Hematopoietic multipotent progenitor cell treated with erythropoietin and hydrocortisone succinate and interleukin-3 and kit ligand, for 8 days (in vitro differentiated cells): ENCODE data around the gene SORCS2.

Experiments used
- DNase-seq: peaks from one replicate; pipeline ENCODE4 v3.0.0-alpha.2; 2015

The SORCS2 gene

DNA sequence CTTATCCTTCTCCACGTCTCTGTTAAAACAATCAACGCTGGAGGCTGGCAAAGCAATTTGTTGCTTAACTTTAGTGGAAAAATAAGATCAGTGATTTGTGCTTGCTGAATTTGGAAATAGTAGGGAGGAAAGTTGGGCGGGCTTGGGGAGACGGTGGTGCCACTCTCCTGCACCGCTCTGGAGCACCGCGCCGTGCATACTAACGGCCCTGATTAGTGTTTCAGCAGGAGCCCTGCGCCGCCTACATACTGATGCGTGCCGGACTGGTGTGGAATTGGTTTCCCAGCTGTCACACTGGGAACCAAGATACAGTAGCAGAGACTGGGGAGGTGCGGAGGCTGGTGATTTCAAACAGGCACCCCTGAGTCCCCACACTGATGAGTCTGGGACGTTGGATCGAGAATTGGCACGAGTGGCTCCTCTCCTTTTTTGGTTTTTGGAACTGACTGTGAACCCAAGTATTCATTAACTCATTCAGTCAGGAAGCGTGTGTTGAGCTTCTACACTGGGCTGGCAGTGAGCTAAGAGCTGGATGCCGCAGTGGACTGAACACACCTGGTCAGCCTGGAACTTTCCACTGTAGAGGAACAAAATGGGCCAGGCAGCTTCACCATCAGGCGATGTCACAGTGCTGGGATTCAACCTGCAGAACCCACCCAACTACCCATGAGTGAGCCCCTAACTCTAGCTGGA is 271.4 kb downstream of the SORCS2 start:
- DNase-seq: no peak

DNA sequence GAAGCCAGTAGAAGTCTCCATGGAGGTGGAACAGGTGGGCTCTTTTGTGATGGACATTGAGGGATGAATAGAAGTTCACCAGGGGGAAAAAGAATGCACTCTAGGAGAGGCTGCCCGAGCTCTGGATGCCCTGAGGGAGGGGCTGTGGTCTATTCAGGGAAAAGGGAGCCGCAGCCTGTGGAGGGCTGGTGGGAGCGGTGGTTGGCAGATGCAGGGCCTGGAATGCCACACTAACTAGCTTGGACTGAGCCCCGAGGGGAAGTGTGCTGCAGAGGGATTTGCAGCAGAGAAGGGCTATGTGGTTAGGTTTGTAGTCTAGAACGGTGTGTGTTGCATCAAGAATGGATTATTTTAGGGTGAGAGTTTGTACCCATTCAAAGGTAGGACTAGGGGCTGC is 271.9 kb downstream of the SORCS2 start:
- no peak for DNase-seq

DNA sequence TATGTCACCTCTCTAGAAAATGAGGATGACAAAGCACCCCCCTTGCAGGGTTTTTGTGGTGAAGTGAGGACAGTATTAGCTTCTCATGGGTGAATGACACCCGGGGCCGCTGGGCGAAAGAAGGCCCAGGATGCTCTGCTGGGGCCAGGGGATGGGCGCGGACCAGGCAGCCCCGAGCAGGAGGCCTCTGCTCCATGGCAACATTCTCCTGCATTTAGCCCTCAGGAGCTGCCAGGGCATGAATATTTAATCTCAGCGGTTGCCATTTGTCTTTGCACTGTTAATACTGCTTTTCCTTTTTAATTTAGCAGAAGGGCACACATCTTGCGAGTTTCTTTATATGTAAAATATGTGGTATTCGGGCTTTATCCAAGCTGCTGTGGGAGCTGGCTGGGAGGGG is 272.7 kb downstream of the SORCS2 start:
- no peak for DNase-seq

DNA sequence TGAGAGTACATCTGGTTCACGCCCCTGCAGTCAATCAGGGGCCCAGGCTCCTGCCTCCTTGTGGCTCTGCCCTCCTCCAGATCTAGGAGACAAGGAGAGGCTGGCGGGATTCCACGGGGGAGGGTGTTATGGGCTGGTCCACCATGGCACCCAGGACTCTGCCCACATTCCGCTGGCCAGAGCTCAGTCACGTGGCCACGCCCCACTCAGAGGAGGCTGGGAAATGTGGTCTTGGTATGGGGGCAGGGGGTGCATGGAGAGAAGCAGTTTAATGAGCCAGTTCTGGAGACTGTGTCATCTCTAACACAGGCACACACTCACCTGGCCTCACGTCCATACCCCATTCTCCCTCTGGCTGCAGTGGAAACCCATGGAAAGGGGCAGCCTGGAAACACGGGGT is 273.9 kb downstream of the SORCS2 start:
- no peak for DNase-seq

DNA sequence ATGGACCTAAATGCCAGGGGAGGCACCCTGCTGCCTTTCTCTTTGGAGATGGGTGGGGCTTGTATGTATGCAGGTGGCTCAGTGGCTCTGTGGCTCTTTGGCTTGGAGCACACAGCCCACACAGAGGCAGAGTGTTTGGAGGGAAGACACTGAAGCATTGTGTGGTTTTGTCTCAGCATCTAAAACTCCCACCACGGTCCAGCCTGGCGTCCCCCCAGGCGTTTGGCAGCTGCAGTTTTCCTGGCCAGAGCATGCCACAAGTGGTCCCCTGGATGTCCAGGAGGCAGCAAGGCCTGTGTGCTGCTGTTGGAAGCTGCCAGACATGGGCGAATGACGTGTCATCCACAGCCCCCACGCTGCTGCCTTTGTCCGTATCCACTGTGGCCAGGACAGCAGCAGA is 274.6 kb downstream of the SORCS2 start:
- DNase-seq: no peak

DNA sequence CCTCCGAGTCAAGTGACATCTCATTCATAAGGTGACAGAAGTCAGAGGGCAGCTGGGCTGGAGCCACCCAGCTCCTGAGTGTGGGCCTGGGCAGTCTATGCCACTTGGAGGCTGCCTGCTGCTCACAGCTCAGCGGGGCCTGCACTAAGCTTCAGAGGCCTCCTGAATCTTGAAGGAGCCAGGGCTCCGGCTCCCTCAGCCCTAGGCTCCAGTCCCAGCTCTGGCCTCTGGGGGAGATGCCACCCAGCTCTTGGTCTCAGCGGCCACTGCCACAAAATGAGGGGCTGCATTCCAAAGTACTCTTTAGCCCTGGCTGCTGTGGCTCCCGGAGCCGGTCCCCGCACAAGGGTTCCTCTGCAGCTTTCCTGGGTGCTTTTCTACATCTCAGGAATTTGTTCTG is 275.1 kb downstream of the SORCS2 start:
- DNase-seq: no peak

DNA sequence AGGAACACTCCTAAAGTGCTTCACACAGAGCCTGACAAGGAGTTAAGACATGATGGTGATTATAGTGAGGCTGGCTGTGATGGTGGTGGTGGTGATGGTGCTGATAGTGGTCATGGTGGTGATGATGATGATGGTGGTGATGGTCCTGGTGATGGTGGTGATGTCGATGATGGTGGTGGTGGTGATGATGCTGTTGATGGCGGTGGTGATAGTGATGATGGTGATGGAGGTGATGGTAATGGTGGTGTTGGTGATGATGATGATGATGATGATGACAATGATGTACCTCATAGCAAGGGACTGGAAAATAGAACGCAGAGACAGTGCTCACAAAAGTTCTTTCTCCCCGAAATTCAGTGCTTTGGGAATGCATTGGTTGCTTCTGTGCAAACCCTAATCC is 276.7 kb downstream of the SORCS2 start:
- no peak for DNase-seq

DNA sequence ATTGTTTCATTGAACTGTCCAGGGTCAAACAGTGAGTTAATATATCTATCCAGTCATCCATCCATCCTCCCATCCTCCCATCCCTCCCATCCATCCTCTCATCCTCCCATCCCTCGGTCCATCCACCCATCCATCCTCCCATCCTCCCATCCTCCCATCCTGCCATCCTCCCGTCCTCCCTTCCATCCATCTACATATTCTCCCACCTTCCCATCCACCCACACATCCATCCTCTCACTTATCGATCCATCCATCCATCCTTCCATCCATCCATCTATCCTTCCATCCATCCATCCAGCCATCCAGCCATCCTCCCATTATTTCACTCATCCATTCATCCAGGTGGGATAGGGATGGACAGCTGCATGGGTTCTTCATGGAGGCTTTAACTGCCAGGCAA is 277.8 kb downstream of the SORCS2 start:
- no peak for DNase-seq

DNA sequence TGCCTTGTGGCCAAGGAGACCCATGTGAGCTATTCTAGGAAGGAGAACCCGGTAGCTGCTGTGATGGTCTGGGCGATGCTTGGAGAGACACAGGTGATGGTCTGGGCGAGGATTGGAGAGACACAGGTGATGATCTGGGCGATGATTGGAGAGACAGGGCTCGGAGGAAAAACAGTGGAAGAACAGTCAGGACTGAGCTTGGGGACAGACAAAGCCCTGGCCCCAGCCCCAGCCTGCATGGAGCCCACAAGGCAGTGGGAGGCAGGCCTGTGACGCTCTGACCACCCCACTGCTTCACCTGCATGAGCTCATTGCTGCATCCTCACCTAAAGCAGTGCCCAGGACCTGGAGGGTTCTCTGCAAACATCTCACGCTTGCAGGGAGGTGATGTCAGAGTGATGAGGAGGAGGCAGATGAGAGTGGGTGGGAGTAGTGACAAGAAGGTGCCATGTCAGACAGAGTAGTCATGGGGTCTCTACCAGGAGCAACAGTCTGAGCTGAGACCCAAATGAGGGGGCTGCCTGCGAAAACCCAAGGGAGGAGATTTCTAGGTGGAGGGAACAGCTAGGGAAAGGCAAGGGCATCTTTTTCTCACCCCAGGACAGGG is 278.3 kb downstream of the SORCS2 start:
- DNase-seq: no peak

DNA sequence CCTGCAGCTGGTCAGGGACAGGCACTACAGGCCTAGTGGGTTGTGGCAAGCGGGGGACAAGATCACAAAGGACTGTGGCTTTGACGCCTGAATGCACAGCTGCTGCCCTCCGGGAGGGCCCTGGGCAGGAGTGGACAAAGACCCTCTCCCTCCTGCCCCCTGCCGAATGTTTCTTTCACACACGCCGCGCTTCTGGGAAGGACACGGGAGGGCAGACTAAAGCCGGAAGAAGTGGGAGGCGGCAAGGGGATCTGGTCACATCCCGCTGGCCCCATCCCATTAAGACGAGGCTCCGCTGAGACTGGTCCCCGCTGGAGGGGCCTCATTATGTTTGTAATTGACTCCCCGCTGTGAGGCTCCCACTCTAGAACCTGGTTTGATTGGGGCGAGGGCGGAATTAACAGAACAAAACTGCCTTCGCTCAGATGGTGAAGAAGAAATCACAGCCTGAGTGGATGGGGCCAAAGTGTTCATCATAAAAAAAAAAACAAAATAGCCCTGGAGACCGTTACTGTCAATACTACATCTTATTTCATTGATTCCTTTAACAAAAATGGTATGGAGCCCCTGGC is 280.2 kb downstream of the SORCS2 start:
- no peak for DNase-seq

DNA sequence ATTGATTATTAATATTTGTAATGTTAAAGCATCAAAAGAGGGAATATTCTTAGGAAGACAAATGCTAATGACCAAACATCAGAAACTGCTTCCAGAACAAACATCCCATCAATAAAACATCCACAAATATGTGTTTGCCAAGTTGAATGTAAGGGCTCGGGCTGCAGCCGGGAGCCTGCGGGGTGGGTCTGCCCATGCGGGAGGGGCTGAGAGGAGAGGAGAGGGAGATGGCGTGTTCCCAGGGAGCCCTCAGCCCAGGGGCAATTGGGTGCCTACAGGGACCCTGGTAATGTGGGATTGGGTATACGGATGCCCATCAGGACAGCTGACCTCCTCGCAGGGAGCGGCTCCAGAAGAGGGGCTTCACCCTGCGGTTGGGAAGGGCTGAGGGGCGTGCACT is 280.7 kb downstream of the SORCS2 start:
- DNase-seq: no peak

DNA sequence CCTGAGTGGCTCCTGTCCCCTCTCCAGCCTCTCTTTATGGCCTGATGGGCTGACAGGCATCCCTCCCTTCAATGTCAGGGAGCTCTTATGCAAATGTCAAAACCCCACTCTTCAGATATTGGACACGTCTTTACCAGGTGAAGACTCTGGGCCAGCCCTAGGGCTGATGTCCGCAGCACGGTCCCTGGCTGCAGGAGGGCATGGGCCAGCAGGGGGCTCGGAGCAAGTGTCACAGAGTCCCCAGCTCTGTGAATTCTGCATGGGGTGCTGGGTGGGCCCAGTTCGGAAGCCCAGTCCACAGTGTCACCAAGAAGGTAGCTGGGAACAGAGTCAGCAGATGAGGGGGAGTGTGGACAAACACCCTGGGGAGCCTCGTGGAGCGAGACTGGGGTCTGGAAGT is 282.0 kb downstream of the SORCS2 start:
- no peak for DNase-seq

DNA sequence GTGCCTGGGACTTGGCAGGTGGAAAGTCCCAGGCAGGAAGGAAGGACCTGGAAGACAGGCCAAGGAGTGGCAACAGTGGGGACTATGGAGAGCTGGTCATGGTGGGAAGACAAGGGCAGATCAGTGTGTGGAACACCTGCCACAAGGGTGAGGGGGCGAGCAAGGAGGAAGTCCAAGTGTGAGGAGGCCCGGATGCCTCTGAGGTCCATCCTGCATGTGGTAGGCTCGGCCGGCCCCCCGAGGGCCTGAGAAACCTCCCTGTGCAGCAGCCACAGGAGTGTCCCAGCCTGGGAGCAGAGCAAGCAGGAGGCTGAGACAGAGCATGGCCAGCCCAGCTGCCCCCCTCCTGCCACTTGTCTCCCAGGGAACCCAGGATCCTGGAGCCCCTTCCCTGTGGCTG is 282.9 kb downstream of the SORCS2 start:
- DNase-seq: no peak

DNA sequence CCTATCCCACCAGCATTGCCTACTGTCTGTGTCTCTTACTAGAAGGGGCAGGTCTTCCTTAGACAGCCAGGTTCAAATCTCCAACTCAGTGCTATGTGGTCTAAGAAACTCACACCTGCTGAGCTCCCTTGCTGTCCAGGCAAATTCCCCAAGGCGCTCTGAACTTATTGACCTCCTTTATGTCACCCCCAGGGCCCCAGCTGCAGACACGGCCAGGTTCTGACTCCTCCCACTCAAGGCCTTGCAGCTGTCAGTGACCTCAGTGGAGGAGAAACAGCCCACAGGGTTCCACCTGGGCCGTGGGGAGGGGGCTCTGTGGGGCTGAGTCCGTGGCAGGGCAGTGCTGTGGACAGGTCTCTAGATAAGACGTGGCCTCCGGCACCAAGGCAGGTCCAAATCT is 284.5 kb downstream of the SORCS2 start:
- no peak for DNase-seq

DNA sequence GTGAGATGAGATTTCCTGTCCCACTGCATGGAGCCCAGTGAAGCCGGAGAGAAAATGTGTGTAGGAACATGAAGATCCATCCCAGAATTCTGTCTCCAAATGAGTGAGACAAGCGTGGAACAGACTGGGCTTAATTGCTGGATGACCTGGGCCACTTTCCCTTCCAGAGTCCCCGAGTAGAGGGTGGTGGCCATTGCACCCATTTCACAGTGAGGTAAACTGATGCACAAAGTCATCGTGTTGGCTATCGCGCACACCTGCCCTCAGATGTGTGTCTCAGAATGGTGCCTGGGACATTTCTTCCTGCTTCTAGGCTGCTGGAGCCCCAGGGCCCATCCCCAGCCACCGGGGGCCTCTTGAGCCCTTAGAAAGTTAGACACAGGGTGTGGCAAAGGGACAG is 285.4 kb downstream of the SORCS2 start:
- DNase-seq: no peak

DNA sequence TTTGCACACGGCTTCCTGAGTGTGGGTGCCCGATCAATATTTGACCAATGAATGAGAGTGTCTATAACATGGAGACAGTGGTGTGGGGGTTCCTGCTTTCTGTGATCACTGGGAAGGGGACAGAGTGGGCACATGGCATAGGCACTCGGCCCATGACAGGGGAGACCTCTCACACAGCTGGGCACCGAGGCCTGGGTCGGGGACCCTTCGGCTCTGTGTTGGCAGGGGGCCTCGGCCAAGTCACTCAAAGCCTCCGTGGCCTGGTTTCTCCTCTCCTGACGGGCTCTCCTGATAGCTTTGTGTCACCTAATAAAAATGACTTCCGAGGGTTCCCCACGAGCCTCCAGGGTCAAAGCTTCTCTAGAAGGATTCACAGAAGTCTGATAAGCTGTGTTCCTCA is 286.3 kb downstream of the SORCS2 start:
- DNase-seq: no peak

DNA sequence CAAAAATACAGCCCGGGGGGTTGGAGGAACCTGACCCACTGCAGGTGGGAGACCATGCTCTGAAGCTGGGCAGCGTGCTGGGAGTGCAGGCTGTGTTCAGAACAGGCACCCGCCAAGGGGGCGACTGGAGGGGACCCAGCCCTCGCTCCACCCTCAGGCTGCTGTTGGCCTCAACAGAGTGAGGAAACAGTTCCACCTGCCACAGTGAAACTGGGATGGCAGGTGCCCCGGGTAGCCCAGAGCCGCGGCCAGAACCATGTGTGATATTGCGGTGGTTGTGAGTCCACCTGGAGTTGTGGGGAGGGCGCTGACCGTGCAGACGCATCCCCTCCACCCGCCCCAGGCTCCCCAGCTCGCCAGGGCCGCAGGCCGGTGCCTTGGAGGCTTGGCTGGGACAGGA is 288.1 kb downstream of the SORCS2 start:
- DNase-seq: no peak

DNA sequence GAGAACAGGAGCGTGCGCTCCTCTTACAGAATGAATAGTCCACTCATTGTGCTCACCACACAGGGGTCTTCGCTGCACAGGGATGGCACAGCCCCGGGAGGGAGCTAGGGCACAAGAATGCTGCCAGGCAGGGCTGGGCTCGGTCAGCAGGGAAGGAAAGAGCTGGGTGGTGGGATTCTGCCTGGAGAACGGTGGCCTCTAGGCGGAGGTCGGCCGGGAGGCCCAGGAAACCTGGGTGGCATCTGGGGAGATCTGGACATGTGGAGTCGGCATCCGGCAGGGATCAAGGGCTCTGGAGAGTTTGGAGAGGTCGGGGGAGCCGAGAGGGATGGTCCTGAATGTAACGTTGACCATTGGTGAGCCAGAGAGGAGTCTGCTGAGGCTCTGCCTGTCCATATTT is 288.9 kb downstream of the SORCS2 start:
- DNase-seq: no peak

DNA sequence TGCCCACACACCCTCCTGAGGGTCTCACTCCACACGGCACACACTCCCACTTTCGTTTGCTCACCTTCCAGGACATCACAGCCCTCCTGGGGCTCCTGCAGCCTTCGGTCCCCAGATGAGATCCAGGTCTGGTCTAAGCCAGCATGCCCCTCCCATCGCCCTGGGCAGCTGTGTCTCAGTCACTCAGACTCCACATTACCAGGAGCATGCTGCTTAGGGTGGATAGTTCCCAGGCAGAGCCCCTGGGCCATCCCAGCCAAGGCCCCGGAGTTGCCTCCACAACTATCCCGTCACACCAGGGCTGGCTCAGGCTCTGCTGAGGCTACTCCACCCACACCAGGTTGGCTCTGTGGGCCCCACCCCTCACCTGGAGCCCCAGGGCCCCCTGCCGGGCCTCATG is 292.8 kb downstream of the SORCS2 start:
- no peak for DNase-seq

DNA sequence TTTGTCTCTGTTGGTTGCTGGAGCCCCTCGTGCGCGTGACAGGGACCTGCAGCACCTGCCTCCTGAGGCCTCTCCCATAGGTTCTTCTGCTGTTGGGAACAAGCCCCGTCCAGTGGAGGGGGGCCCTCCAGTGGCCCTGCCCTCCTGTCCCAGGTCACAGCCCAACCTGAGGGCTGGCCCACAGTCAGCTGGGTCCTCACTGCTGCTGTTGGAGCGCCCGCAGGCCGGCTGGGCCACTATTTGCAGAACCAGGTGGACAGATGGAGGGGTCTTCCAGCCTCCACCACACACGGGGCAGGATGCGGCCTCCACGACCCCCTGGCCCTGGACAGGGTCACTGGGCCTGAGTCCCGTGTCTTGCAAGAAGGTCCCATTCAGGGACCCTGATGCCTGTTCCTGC is 293.8 kb downstream of the SORCS2 start:
- no peak for DNase-seq

DNA sequence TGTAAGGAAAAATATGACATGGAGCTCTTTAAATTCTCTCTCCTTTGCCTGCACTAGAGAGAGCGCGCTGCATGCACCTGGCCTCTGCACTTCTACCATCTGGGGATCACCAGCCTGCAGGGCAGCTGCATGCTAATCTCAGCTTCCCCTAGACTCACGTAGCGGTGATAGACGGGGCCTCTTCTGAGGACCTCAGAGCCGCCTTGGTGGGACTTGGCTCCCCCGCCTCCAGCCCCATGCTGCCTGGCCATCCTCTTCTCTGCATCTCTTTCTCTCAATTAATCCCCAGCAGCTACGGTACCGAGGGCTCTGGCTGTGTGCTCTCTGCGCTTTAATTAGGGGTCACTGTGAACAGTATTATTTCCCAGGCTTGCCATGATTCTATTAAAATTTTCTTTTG is 295.2 kb downstream of the SORCS2 start:
- DNase-seq: no peak

DNA sequence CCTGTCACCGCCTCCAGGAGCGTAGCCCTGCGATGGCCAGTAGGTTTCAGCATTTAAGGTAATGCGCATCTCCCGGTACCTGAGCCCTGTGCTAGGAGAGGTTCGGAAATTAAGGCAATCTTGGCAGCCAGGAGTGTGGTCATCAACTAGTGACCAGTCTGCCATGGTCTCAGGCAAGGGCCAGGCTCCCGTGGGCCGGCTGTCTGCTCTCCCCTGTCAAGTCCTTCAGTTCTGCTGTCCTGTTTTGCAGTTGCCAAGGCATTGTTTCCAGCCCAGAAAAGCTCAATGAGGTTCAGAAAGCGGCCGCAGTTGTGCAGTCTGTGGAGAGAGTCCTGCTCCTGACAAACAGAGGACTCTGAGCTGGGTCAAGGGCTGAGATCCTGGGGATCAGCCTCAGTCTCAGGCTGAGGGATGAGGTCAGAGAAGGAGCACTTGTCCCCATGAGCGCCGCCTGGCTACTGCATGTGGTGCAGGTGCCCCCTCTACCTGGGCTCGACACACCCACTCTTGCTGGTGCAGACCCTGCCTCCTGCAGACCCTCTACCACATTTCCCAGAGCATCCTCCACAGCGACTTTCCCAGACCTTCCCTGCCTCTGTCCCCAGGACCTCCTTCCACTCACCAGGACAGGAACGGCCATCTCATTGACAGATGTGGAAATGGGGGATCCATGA is 295.8 kb downstream of the SORCS2 start:
- DNase-seq: no peak

DNA sequence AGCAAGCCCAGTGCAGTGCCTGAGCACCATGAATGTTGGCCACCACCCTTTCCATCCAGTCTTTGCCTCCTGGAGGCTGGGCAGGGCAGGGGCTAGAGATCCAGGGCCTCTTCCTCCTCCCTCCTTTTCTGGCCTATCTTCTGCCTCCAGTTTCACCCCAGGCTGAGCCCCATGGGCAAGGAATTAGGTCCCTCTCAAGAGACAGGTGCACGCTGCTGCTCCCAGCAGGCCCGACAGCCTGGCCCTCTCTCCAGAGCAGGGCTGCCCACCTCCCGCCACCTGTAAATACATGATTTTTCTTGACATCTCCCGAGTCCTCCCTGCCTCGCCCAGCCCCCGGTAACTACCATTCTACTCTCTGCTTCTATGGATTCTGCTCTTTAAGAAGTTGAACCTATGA is 299.6 kb downstream of the SORCS2 start:
- DNase-seq: no peak

DNA sequence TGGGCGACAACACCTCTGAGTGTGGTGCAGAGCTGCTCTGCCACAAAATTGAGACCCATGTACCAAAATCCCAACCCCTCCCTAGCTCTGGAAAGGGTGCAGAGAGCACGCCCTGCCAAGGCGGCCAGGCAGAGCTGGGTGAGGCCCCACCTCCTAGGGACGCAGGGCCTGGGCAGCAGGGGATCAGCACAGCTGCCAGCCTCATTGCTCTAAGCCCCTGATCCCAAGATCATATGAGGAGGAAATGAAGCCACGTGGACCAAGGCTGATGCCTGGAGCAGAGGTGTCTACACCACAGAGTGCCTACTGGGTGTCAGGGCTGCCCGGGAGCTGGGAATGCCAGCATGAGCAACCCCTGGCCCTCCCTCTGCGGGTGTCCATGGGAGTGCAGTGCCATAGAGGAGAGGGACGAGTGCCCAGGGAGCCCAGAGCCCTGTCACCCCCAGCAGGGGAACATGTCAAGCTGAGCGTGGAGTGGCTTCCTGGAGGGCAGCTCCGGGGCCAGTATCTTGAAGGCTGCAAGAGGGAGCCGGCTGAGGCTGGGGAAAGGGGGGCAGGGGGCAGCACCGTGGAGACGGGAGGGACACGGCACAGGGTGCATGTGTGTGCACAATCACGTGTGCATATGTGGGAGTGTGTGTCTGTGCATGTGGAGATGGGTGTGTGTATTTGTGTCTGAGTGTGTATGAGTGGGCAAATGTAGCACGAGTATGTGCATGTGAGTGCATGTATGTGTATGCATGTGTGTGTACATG is 306.3 kb downstream of the SORCS2 start:
- no peak for DNase-seq
